ENCODE measurements around the gene CC2D2B.
A peak's percentile ranks its signal among the peaks of the same experiment; 100 is the strongest.
"Not testable (repeated sequence)": the region's sequence is repeated elsewhere in the genome, so short reads cannot be mapped to it uniquely, and the experiment has no call there.

The CC2D2B gene, protein sequence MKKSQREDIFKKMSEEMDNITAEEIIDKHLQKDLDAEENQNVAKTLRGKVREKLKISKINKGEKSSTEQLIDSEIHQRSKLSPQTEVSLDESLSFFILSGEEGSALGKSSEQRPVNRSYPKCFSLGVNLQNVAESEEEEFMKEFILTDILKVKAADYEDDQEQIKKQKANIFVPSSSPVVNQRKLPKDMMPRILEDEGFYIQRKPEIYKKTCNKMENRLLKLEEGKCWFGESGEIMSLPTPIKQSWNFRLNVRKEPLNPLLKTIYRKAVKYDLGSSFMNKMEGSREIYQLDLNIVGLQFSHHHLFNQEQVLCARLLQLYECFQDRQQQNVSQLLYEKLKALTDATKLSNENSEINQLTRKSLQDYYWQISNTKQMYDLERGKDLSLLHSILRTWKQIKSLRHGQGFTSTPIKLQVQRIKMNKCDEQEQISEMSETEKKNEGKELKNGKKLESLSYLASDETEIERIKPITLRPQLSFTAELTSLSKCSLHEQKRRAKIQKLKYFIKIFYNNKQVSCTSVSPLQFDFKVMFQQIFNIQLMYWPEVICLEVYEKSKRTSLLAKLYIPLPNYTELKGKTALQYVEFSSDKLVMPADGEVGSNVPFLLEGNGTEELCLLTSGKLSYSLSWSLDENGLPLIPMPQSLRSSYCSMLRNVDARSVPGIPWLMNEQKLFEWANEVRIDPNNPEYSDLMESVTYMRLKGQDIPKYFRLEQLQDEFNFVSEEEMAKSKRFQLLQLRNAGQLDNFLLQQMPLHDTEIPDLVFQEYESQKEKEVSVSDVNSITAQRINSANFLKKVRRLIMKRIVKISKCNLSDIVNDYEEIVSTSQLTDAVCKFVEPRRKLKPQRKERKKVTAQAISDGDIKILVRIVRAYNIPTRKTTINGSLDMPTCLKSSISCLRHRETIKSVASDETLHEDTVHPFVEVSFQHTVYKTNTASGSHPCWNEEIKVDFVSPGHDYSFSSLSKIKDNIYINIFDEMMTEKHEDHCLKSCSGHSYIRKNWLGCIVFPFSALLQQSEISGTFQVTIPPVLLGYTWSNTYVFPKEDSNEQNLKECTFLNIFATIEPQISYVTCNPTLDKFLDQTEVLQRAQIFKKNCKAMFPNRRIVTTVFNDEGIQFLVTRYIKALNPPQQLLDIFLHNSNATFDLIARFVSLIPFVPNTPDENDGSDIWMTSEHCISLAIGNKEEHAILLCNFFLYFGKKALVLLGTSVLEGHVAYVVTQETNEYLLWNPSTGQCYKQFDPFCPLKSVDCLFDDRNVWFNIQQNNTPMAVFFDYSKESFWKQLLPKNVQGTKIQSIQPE (N-terminal part only)

DNA sequence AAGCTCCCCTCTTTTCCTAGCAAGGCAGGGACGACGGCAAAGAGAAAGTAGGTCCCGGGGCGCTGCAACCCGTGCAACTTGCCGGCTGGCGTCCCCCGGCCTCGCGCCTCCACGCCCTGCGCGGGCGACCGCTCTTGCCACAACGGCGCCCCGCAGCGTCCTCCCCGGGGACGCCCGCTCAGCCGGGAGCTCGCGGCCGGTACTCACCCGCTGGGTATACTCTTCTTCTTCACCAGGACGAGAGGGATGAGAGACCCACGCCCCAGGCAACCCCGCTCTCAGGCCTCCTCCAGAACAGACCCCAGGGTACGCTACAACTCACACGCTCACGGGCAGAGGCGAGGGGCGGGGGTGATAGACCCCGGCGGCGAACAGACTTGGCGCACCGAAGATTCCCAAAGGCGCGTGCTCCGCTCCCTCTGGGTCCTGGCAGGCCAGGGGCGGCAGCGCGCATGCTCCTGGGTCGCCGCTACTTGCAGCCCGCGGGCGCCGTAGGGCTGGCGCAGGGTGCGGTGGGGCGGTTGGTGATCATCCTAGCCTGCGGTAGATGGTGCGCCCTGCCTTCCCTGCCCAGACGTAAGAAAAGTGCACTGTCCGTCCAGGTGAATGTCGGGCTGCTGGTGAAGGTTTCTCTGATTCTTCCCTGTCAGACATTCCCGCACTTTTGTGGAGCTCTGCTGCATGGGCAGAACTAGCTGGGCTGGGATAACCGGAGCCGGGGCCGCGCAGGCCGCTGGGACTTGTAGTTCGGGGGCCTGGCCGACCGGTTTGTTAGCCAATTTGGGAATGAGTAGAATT lies at the start of gene CC2D2B:
CC2D2B (plus strand) TSS at position 520 of the 798 bp plus-strand sequence. CDS start 3,349 bp downstream, outside the sequence.
- peak; percentile 91 for DNase-seq

DNA sequence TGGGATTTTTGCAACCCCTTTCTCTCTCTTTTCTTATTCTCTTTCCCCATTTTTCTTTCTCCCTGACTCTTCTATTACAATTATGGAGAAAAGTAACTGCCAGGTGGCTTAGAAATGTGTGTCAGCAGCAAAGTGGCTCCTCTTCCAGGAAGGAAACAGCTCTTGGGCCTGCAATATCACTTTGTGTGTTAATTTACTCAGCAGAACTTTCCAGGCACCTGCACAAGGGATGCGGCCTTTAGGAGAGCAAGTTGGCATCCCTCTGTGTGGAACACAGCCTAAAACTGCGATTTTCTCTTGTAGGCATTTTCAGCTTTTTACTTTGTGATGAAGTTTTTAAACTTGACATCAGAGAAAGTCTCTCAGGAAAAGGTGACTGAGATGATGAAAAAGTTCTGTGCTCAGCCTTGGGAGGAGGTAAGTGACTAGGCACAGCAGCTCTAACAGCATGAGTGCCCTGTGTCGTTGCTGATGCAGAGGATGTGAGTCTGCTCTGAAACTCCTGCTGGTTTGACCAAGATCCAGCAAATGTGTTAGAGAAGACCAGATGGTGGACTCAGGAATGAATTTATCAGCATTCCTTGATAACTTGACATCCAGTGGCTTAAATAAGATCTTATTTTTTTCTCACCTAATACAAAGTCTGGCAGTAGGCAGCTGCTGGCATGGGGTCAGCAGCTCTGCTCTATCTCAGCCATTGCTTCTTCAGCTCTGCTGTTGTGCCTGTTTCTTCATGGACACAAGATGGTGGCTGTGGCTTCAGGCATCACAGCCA lies 47.4 kb upstream of the CC2D2B start:
- DNase-seq = no peak

DNA sequence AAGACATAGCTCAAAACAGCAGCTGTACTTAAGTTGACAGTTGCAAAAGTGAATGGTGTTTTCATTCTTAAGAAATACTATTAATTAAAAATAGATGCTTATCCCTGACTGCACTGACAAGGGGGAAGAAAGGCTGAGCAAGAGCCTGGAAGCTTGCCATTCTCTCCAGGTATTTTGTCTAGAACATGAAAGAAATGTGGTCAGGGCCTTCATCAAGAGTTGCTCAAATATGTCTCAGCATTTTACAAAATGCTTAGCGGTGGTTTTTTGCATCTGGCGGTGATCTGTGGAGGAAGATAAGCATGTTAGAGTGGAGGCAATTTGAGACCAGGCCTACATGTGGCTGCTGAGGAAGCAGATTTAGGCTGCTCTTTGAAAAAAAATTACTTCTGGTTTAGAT lies 46.4 kb upstream of the CC2D2B start:
- no peak for DNase-seq

DNA sequence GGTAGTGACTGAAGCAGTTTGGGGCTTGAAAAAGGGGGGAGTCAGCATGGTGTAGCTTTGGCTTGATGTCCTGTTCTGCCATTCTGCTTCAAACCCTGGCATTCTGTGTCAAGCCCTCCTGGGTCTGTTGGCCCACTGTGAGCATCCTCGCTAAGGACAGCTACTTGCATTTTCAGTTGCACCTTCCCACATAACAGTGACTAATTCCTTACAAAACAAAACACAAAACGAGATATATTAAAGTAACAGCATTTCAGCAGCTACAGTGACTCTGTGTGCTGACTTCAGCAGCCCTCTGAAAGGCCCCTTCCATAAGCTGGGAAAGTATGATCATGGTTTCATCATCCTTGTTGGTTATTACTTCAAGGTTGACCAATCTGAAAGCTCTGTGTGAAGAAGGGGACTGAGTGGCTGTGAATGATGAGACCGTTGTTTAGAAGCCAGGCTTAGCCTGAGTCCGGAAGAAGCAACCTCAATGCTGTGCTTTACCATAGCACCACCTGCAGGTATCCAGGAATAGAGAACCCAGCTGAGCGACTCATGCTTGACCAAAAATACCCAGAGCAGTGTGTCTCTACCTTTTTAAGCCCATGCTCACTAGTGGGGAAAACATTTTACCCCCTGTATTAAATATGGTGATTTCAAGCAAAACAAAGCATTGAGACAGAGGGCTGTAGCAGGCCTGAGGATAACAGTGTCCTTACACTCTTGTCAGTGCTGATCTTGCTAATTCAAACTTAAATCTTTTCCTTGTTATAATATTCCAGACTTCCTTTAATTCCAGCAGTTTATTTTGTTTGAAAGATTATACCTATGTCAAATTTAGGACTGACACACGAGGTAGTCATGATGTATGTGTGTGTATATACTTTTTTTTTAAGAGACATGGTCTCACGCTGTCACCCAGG lies 42.6 kb upstream of the CC2D2B start:
- DNase-seq = peak; percentile 40

DNA sequence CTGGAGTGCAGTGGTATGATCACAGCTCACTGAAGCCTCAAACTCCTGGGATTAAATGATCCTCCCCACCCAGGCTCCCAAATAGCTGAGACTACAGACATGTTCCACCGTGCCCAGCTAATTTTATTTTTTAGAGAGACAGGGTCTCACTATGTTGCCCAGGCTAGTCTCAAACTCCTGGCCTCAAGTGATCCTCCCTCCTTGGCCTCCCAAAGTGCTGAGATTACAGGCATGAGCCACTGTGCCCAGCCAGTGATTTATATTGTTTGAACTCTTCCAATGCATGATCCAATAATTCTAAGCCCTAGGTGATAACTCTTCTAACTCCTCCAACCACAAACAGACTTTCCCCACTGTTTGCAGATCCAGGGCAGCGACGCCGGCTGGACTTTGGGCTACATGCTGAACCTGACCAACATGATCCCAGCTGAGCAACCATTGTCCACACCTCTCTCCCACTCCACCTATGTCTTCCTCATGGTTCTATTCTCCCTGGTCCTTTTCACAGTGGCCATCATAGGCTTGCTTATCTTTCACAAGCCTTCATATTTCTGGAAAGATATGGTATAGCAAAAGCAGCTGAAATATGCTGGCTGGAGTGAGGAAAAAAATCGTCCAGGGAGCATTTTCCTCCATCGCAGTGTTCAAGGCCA lies 41.8 kb upstream of the CC2D2B start:
- DNase-seq = no peak

DNA sequence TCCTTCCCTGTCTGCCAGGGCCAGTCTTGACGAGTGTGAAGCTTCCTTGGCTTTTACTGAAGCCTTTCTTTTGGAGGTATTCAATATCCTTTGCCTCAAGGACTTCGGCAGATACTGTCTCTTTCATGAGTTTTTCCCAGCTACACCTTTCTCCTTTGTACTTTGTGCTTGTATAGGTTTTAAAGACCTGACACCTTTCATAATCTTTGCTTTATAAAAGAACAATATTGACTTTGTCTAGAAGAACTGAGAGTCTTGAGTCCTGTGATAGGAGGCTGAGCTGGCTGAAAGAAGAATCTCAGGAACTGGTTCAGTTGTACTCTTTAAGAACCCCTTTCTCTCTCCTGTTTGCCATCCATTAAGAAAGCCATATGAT lies 41.3 kb upstream of the CC2D2B start:
- no peak for DNase-seq

DNA sequence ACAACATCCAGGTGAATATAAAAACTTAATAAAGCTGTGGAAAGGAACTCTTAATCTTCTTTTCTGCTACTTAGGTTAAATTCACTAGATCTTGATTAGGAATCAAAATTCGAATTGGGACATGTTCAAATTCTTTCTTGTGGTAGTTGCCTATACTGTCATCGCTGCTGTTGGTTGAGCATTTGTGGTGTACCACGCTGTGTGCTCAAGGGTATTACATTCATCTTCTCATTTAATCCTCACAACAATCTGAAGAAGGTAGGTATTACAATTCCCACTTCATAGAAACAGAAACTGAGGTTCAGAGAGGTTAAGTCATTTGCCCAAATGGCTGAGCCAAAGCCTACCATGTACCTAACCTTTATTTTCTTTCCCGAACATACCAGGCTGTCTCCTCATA lies 39.9 kb upstream of the CC2D2B start:
- DNase-seq = no peak

DNA sequence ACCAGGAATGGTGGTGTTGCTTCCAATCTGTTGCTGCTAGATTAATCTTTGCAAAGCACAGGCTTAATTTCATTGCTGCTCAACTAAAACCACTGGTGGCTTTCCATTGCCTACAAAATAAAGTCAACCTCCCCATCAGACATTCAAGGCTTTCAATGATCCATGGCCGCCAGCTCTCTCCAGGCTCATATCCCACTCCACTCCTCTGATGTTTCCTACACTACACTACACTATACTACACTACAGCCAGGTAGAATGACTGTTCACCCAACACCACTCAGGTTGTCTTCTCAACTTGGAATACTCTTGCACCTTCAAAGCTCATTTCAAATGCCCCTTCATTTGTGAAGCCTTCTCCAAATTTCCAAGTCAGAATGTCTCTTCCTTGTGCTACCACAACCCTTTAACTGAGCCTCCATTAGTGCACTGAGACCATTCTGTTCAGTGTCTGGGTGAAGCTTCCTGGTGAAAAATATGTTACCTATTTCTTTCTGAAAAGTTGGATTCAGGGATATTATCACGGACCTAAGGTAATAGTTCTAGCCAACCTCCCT lies 35.5 kb upstream of the CC2D2B start:
- DNase-seq = no peak

DNA sequence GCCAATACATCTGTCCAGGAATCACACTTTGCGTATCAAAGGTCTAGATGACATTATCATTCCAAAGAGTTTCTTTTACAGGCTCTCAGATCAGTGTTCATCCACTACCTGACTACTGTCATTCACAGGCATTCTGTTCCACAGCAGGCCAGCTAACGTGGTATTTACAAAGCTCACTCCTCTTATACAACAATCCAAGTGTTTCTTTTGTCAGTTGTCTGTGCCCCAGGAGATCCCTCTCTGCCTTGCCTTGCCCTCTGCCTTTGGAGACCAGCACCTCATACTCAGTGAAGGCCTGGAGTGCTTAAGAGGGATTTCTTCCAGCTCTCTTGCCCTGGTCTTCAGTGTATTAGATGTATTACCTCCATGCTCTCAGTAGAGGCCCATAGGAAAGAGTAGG lies 34.6 kb upstream of the CC2D2B start:
- no peak for DNase-seq

DNA sequence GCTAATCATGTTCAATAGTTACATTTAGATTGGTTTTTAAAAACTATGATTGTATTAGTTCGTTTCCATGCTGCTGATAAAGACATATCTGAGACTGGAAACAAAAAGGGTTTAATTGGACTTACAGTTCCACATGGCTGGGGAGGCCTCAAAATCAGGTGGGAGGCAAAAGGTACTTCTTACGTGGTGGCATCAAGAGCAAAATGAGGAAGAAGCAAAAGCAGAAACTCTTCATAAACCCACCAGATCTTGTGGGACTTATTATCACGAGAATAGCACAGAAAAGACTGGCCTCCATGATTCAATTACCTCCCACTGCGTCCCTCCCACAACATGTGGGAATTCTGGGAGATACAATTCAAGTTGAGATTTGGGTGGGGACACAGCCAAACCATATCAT lies 34.1 kb upstream of the CC2D2B start:
- no peak for DNase-seq

DNA sequence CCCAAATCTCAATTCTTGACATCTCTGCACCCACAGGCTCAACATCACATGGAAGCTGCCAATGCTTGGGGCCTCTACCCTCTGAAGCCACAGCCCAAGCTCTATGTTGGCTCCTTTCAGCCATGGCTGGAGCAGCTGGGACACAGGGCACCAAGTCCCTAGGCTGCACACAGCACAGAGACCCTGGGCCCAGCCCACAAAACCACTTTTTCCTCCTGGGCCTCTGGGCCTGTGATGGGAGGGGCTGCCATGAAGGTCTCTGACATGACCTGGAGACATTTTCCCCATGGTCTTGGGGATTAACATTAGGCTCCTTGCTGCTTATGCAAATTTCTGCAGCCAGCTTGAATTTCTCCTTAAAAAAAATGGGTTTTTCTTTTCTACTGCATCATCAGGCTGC lies 33.0 kb upstream of the CC2D2B start:
- not testable (repeated sequence) for DNase-seq

DNA sequence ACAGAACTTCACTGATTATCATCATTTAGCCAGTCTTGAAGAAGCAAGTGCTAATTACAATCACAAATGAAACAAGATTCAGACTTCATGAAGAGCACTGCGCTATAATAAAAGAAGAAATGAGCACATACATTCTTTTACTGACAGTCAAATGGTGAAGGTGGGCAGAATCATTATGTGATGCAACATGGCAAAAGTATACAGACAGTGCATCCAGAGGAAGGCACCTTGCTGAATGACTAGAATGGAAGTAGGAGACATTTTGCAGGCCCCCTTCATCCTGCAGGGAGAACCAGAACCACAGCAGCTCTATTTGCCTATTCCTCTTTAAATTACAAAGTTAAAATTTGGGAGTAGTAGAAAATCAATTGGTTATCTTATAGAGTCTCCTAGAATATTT lies 31.0 kb upstream of the CC2D2B start:
- DNase-seq = no peak

DNA sequence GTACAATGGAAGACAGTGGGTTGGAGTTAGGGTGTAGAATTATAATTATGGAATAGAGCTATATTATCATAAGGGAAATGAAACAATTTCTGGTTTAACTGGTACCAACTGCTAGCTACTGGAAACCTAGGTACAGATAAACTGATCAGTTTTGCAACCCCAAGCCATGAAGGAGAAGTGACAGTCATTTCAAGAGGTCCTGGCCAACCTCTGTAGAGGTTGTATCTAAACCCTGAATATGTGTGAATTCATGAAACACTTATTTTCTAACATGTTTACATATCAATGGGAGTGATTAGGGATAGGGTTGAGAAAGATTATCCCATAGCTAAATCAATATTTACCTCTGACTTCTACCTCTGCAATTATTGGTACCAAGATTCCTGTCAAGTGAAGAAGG lies 29.9 kb upstream of the CC2D2B start:
- no peak for DNase-seq

DNA sequence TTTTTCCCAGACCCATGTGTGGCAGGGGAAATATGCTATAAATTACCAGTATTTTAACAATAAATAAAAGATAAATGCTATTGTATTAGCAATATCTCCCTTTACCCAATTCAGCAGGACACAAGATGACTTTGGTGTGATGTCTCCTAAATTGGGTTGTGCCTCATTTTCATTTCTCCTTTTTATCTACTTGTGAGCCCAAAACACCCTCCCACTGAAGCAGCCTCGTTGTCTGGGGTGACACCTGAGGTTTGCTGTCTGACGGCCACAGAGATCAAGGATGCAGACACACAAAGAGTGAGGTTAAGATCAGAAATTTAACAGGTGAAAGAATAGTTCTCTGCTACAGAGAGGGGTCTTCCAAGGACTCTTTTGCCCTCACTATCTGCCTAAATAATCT lies 27.1 kb upstream of the CC2D2B start:
- no peak for DNase-seq

DNA sequence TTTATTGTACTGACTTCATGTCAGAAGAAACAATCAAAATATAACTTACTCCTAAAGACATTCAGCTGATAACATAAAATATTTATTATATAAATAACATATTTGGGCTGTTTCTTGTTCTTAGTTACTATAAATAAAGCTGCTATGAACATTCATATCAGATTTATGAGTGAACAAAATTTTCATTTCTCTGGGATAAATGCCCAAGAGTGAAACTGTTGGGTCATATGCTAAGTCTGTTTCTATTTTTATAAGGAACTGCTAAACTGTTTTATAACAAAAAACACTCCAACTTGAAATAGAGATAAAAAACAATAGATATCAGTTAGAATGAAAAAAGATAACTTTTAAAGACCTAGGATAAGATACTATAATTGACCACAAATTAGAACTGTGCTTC lies 26.5 kb upstream of the CC2D2B start:
- DNase-seq = no peak

DNA sequence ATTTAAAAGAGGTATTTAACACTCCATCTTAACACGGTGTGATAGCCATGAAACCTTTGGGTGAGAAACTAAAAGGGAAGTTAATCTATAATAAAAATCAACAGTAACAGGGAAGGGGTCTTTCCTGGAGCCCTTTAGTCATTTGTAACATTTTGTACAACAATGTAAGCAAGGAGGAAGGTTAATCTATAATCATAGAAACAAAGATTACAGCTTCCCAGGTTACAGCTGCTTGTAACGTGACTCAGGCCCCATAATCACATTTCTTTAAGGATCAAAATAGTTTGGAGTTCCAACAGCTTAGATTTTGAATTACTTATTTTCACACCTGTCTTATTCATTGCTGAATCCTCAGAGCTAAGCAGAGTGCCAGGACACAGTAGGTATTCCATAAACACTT lies 17.9 kb upstream of the CC2D2B start:
- no peak for DNase-seq

DNA sequence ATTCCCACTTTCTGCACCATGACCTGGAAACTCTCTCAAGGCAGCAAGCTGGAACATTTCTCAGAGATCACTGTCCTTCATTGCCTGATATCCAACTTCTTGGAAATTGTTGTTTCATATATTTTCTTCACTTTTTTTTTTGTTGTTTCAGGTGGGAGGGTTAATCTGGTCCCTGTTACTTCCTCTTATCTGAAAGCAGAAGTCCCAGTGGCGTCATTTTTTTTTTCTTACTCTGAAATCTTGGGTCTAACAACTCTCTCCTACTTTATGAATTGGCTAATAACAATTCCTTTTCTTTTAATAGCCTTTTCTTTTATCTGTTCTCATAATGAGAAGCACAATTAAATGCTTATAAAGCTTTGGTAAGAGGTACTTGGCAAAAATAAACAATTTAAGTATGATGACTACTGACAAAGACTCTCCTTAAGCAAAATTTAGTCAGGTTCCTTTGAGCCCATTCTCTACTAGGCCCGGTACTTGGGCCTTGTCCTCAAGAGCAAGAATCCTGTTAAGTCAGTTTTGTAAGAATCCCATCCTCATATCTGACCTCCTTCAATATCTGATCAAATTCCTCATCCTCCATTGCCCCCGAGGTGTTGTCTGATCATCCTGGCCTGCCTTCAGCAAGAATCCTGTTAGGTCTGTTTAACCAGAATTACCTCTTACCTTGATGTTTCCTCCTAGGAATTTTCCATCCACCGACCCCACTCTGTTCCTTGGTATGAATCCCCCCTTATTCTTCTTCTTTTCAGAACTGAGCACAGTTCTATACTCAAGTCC lies 11.5 kb upstream of the CC2D2B start:
- no peak for DNase-seq

DNA sequence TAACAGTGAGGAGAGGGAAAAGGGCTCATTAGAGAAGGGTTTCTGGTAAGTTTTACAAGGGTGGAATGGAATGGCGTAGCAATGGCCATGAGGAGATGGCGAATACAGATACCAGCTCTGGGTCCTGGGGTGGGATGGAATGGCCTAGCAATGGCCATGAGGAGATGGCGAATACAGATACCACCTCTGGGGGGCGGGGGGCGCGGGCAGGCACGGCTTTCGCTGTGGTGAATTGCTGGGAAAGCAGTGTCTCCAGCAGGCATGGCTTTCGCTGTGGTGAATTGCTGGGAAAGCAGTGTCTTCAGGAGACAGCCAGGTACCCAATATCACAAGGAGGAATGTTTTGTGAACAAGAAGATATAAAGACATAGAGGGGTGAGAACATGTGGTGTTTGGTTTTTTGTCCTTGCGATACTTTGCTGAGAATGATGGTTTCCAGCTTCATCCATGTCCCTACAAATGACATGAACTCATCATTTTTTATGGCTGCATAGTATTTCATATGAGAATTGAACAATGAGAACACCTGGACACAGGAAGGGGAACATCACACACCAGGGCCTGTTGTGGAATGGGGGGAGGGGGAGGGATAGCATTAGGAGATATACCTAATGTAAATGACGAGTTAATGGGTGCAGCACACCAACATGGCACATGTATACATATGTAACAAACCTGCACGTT lies 1.7 kb upstream of the CC2D2B start:
- not testable (repeated sequence) for DNase-seq

Measured in right hindlimb (tissue), 1 donor.